Measurements from ENCODE around the gene KDM6B. TPM values are rescaled to one million over a fixed set of nuclear protein-coding genes. Genes with fewer than 3 reads are reported as not detected.

Gene KDM6B
- total and polyA plus RNA-seq, 7 donors: 2.8 to 26.0 (median 15.2) TPM

DNA sequence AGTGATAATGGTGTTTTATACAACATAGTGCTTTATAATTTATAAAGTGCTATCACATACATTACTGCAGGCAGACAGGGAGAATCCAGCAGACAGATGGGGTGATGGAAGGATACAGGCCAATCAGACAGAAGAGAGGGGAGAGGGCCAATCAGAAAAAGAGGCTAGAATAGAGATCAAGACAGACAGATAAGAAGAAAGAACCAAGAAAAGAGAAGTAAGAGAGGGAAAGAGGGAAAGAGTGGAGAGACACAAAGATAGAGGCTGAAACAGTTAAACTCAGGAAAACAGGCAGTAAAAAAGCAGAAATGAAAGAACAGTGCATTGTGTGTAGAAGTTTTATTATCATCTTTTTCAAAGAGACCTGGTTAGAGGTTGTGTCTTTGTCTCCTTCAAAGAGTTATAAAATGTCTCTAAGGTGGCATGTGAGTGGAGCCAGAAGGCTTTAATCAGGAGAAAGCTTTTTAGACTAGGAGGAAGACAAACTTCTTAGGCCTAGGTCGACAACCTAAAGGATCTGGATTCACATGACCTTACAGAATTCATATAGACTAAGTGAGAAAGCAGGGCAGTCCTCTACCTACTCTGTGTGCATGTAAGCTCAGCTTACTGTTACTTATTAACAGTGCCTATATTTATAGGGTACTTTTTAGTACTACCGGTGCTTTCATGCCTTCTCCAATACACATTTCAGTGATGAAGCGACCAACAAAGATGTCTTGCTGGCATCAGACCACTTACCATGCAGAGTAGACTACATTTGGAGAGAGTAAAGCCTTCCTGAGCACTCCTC lies 46.3 kb downstream of the KDM6B start:
- no peaks in the 10 kb centered on the region for H3K4me1 ChIP-seq
- no peak overlapping the region for H3K27ac ChIP-seq
- no peak for TF ChIP-seq CTCF (IDR thresholded peaks at IDR 0.05)
- H3K27me3 ChIP-seq (ENCODE audit: insufficient read depth in 3 of 3, low read length in 2 of 3): peaks cover 0 to 41% (median 4%) of the 10 kb centered on the region in 3 donors
- H3K4me3 ChIP-seq: no peak overlapping the region
- H3K36me3 ChIP-seq (ENCODE audit: insufficient read depth in 1 of 2, low read depth in 1 of 2): no peaks in the 10 kb centered on the region
- WGBS, 3 donors: 83 to 89% (median 83%) methylated on average over 3 of the region's 3 CpGs
- DNase-seq (no peak), ATAC-seq (no peak)
- intact Hi-C loops (cut with DNase I): no loop called here
- no peaks in the 10 kb centered on the region for H3K9me3 ChIP-seq

DNA sequence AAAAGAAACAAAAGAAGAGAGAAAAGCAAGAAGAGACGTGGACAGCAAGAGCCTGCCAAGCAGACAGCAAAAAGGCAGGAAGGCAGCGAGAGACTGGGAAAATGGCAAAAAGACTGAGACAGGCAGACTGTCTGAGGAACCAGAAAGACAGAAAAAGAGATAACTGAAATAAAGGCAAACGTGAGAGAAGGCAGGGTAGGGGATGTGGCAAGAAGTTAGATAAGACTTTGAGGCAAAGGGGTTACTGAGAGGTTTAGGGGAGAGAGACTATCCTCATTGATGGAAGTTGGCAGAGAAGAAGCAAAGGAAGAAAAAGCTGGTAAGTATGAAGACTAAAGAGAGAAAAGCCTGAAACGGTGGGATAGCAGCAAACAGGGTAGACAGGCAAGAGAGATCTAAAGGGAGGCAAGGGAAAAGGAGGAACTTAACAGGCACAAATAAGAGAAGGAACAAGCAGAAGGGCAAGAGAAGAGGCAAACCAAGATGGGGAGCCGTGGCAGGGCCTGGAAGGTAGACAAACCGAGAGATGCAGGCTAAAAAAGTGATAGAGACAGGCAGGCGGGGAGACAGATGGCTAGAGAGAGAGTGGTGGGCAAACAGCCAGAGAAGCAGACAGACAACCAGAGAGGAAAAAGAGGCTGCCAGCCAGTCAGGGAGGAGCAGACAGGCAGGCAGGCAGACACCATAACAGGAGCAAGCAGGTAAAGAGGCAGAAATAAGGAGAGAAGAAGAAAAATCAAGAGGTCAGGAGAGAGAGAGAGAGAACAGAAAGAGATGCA lies 47.4 kb downstream of the KDM6B start:
- intact Hi-C loops (cut with DNase I): no loop called here
- WGBS, 3 donors: 43 to 49% (median 45%) methylated on average over 7 of the region's 7 CpGs
- Histone ChIP-seq H3K36me3 (ENCODE audit: insufficient read depth in 1 of 2, low read depth in 1 of 2) (no peaks in the 10 kb centered on the region), H3K4me1 (peaks cover 11% of the 10 kb centered on the region), H3K27ac (no peak overlapping the region), H3K27me3 (ENCODE audit: insufficient read depth in 3 of 3, low read length in 2 of 3) (peaks cover 0 to 53% (median 4%) of the 10 kb centered on the region in 3 donors), H3K4me3 (no peak overlapping the region), H3K9me3 (no peaks in the 10 kb centered on the region)
- no peak for DNase-seq
- TF ChIP-seq CTCF (IDR thresholded peaks at IDR 0.05): no peak
- no peak for ATAC-seq

DNA sequence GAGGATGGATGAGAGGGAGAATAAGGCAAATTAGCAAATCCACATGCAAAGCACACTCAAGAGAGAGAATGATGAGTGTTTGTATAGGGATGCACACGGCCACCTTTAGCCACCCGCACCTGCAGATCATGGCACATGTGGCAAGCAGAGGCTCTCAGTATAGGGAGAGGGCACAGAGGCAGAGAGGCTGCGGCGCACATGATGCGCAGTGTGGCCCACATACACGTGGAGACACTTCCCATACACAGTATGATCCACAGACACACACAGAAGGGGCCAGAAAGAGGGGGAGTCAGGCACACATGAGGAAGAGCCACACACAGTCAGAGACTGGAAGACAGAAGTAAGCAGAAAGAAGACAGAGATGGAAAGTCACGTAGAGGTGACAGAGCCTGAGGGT lies 48.1 kb downstream of the KDM6B start:
- peaks cover 17% of the 10 kb centered on the region for H3K4me1 ChIP-seq
- H3K4me3 ChIP-seq: no peak overlapping the region
- no peak overlapping the region for H3K27ac ChIP-seq
- no peak for TF ChIP-seq CTCF (IDR thresholded peaks at IDR 0.05)
- DNase-seq (no peak), ATAC-seq (no peak)
- no peaks in the 10 kb centered on the region for H3K9me3 ChIP-seq
- no peaks in the 10 kb centered on the region for H3K36me3 ChIP-seq (ENCODE audit: insufficient read depth in 1 of 2, low read depth in 1 of 2)
- 59 to 75% (median 70%) methylated on average over 7 of the region's 7 CpGs for WGBS, 3 donors
- H3K27me3 ChIP-seq (ENCODE audit: insufficient read depth in 3 of 3, low read length in 2 of 3): peaks cover 0 to 59% (median 4%) of the 10 kb centered on the region in 3 donors
- intact Hi-C loops (cut with DNase I): no loop called here

- TF ChIP-seq CTCF (IDR thresholded peaks at IDR 0.05): no peak
- H3K4me1 ChIP-seq: peaks cover 22% of the 10 kb centered on the region
- intact Hi-C loops (cut with DNase I): no loop called here
- 74 to 91% (median 78%) methylated on average over 3 of the region's 3 CpGs for WGBS, 3 donors
- H3K27ac ChIP-seq: no peak overlapping the region
- H3K4me3 ChIP-seq: no peak overlapping the region
- peaks cover 0 to 56% (median 4%) of the 10 kb centered on the region in 3 donors for H3K27me3 ChIP-seq (ENCODE audit: insufficient read depth in 3 of 3, low read length in 2 of 3)
- no peaks in the 10 kb centered on the region for H3K9me3 ChIP-seq
- no peak for DNase-seq
- ATAC-seq: no peak
- no peaks in the 10 kb centered on the region for H3K36me3 ChIP-seq (ENCODE audit: insufficient read depth in 1 of 2, low read depth in 1 of 2)
These were observed 48.6 kb downstream of the KDM6B start for GRCh38 chr17:7882629-7883028.

Other genes with a start within 250 kb of the KDM6B start
- under 1 TPM; 0.19 to 0.71 (median 0.28) TPM for gene SOX15, start 244.1 kb upstream of the KDM6B start, total RNA-seq
- under 1 TPM; 0.11 to 0.20 (median 0.17) TPM for gene SOX15, start 244.1 kb upstream of the KDM6B start, polyA plus RNA-seq
- 100 to 1,000 TPM; 105 to 120 (median 114) TPM for gene FXR2, start 219.3 kb upstream of the KDM6B start, total RNA-seq
- gene FXR2, start 219.3 kb upstream of the KDM6B start, polyA plus RNA-seq: 100 to 1,000 TPM in 1 of 3 donors, 10 to 100 TPM in 2; 88.2 to 164 (median 92.1) TPM
- gene SAT2, start 206.4 kb upstream of the KDM6B start, total RNA-seq: 10 to 100 TPM; 60.7 to 70.4 (median 66.2) TPM
- gene SAT2, start 206.4 kb upstream of the KDM6B start, polyA plus RNA-seq: 100 to 1,000 TPM; 105 to 112 (median 108) TPM
- 1 to 10 TPM in 1 of 4 donors, under 1 TPM in 3; 0.19 to 1.6 (median 0.55) TPM for gene SHBG, start 204.1 kb upstream of the KDM6B start, total RNA-seq
- under 1 TPM; 0.26 to 0.53 (median 0.45) TPM for gene SHBG, start 204.1 kb upstream of the KDM6B start, polyA plus RNA-seq
- gene ATP1B2, start 183.3 kb upstream of the KDM6B start, total RNA-seq: 1 to 10 TPM in 2 of 4 donors, under 1 TPM in 2; 0.78 to 5.7 (median 1.3) TPM
- gene ATP1B2, start 183.3 kb upstream of the KDM6B start, polyA plus RNA-seq: 1 to 10 TPM in 1 of 3 donors, under 1 TPM in 2; 0.36 to 1.0 (median 0.51) TPM
- gene TP53, start 146.7 kb upstream of the KDM6B start, total RNA-seq: 10 to 100 TPM; 18.1 to 36.7 (median 19.4) TPM
- gene TP53, start 146.7 kb upstream of the KDM6B start, polyA plus RNA-seq: 10 to 100 TPM in 2 of 3 donors, 1 to 10 TPM in 1; 7.4 to 15.7 (median 10.6) TPM
- gene WRAP53, start 145.7 kb upstream of the KDM6B start, total RNA-seq: 1 to 10 TPM; 4.5 to 6.6 (median 5.0) TPM
- gene WRAP53, start 145.7 kb upstream of the KDM6B start, polyA plus RNA-seq: 10 to 100 TPM in 2 of 3 donors, 1 to 10 TPM in 1; 6.5 to 14.4 (median 11.2) TPM
- under 1 TPM in 3 of 4 donors, not detected in 1; 0.11 to 0.37 (median 0.17) TPM for gene EFNB3, start 129.0 kb upstream of the KDM6B start, total RNA-seq
- gene EFNB3, start 129.0 kb upstream of the KDM6B start, polyA plus RNA-seq: under 1 TPM in 2 of 3 donors, not detected in 1; 0.09 to 0.12 TPM
- gene DNAH2, start 116.5 kb upstream of the KDM6B start, total RNA-seq: under 1 TPM; 0.04 to 0.10 (median 0.05) TPM
- gene DNAH2, start 116.5 kb upstream of the KDM6B start, polyA plus RNA-seq: under 1 TPM; 0.01 to 0.10 (median 0.08) TPM
- gene TMEM88, start 20.8 kb downstream of the KDM6B start, total RNA-seq: 10 to 100 TPM; 16.3 to 31.3 (median 19.0) TPM
- 10 to 100 TPM; 24.0 to 57.4 (median 42.6) TPM for gene TMEM88, start 20.8 kb downstream of the KDM6B start, polyA plus RNA-seq
- gene NAA38, start 23.3 kb downstream of the KDM6B start, total RNA-seq: 10 to 100 TPM; 60.8 to 95.4 (median 73.3) TPM
- 100 to 1,000 TPM; 104 to 148 (median 109) TPM for gene NAA38, start 23.3 kb downstream of the KDM6B start, polyA plus RNA-seq
- gene CYB5D1, start 23.8 kb downstream of the KDM6B start, total RNA-seq: 10 to 100 TPM in 2 of 4 donors, 1 to 10 TPM in 2; 9.9 to 11.9 (median 10.2) TPM
- 10 to 100 TPM in 2 of 3 donors, 1 to 10 TPM in 1; 7.1 to 31.7 (median 10.4) TPM for gene CYB5D1, start 23.8 kb downstream of the KDM6B start, polyA plus RNA-seq
- 10 to 100 TPM in 1 of 4 donors, 1 to 10 TPM in 3; 5.8 to 13.1 (median 7.5) TPM for gene CHD3, start 54.6 kb downstream of the KDM6B start, total RNA-seq
- 1 to 10 TPM; 3.3 to 6.9 (median 6.8) TPM for gene CHD3, start 54.6 kb downstream of the KDM6B start, polyA plus RNA-seq
- 1 to 10 TPM in 2 of 4 donors, under 1 TPM in 2; 0.62 to 2.6 (median 1.0) TPM for gene RNF227, start 82.1 kb downstream of the KDM6B start, total RNA-seq
- 1 to 10 TPM; 1.5 to 2.4 (median 1.6) TPM for gene RNF227, start 82.1 kb downstream of the KDM6B start, polyA plus RNA-seq
- under 1 TPM in 3 of 4 donors, not detected in 1; 0.38 to 0.77 (median 0.57) TPM for gene KCNAB3, start 95.6 kb downstream of the KDM6B start, total RNA-seq
- under 1 TPM; 0.18 to 0.52 (median 0.21) TPM for gene KCNAB3, start 95.6 kb downstream of the KDM6B start, polyA plus RNA-seq
- 10 to 100 TPM; 47.7 to 84.9 (median 75.0) TPM for gene TRAPPC1, start 97.7 kb downstream of the KDM6B start, total RNA-seq
- gene TRAPPC1, start 97.7 kb downstream of the KDM6B start, polyA plus RNA-seq: 10 to 100 TPM; 64.0 to 78.4 (median 76.1) TPM
- gene CNTROB, start 98.0 kb downstream of the KDM6B start, total RNA-seq: 1 to 10 TPM; 5.5 to 9.5 (median 7.4) TPM
- 1 to 10 TPM; 5.9 to 9.6 (median 8.8) TPM for gene CNTROB, start 98.0 kb downstream of the KDM6B start, polyA plus RNA-seq
- not detected for gene GUCY2D, start 168.4 kb downstream of the KDM6B start, total RNA-seq
- gene GUCY2D, start 168.4 kb downstream of the KDM6B start, polyA plus RNA-seq: not detected
- under 1 TPM in 3 of 4 donors, not detected in 1; 0.13 to 0.42 (median 0.32) TPM for gene ALOX15B, start 204.8 kb downstream of the KDM6B start, total RNA-seq
- gene ALOX15B, start 204.8 kb downstream of the KDM6B start, polyA plus RNA-seq: 1 to 10 TPM in 1 of 3 donors, under 1 TPM in 1, not detected in 1; 0.09 to 1.1 TPM